Endothelial cell of umbilical vein (primary cell): ENCODE data around the gene SRRM2. TPM values are rescaled to one million over a fixed set of nuclear protein-coding genes. Genes with fewer than 3 reads are reported as not detected.

Source experiments
- BruUV-seq: library from RNA; stranded (reverse); fragments of 400-500 nt; replicated peaks from 2 replicates; lab custom pipeline; 2021; lab: Mats Ljungman, UMichigan
- CTCF ChIA-PET: fragments of 300-600, 350-600 bp; sonication (Branson Sonifier 250); formaldehyde crosslinking; loops from one replicate; lab custom pipeline; 2021; ENCODE audit warnings: antibody characterized with exemption, inconsistent platforms; lab: Charles Lee
- POLR2A ChIA-PET: fragments of 300-600, 350-600 bp; sonication (Branson Sonifier 250); formaldehyde crosslinking; loops from one replicate; lab custom pipeline; 2021; ENCODE audit warnings: antibody characterized with exemption, inconsistent platforms; lab: Charles Lee
- DNase-seq: peaks from one replicate; pipeline ENCODE4 v3.0.0-alpha.2; 2011; ENCODE audit warnings: low read depth, low spot score
- FAIRE-seq: peaks from 2 replicates; lab custom pipeline; 2011; peaks lifted over from hg19 to GRCh38; lab: Jason Lieb, UNC
- H2AFZ ChIP-seq: 2 replicates; pipeline ENCODE4 v1.6.0; 2012; ENCODE audit warnings: low read depth, low read length, control low read depth, inconsistent platforms
- H3K27ac ChIP-seq: 2 replicates; pipeline ENCODE4 v1.5.1; 2011; ENCODE audit warnings: low read depth, mild to moderate bottlenecking, control low read depth, low read length, moderate library complexity; ENCODE audit not compliant: insufficient read depth
- H3K27me3 ChIP-seq, 2 experiments: 2 replicates each; pipeline versions ENCODE4 v1.6.0 to v1.6.1; 2011; ENCODE audit warnings: low read length in 2 of 2, mixed read lengths in 1 of 2; ENCODE audit not compliant: control insufficient read depth in 2 of 2, insufficient read depth in 2 of 2
- H3K36me3 ChIP-seq, 2 experiments: 2 replicates in 1 of 2; 3 replicates in 1 of 2; pipeline ENCODE4 v1.5.1; 2011; ENCODE audit warnings: low read length in 2 of 2, mild to moderate bottlenecking in 1 of 2, moderate library complexity in 1 of 2; ENCODE audit not compliant: control insufficient read depth in 2 of 2, insufficient read depth in 2 of 2; ENCODE audit errors: extremely low read depth in 1 of 2
- H3K4me1 ChIP-seq: 3 replicates; pipeline ENCODE4 v1.5.1; 2011; ENCODE audit warnings: mild to moderate bottlenecking, low read length; ENCODE audit not compliant: control insufficient read depth, insufficient read depth; ENCODE audit errors: extremely low read depth
- H3K4me2 ChIP-seq: 2 replicates; pipeline ENCODE4 v1.6.1; 2011; ENCODE audit warnings: low read length, control low read depth, mixed read lengths; ENCODE audit not compliant: insufficient read depth
- H3K4me3 ChIP-seq, 3 experiments: fragments of 200-600 bp in 1 of 3; sonication (generic), shearing (Covaris generic) in 1 of 3; replicated peaks in 1 of 3; 2 replicates each; pipeline ENCODE4 v1.5.1; 2011 to 2016; ENCODE audit warnings: control low read depth in 3 of 3, low read length in 3 of 3, mild to moderate bottlenecking in 2 of 3, inconsistent platforms in 1 of 3, low read depth in 1 of 3, moderate library complexity in 1 of 3; ENCODE audit not compliant: insufficient read depth in 1 of 3
- H3K79me2 ChIP-seq: 2 replicates; pipeline ENCODE4 v1.6.0; 2012; ENCODE audit warnings: low read length, inconsistent platforms; ENCODE audit not compliant: control insufficient read depth, insufficient read depth
- H3K9ac ChIP-seq: replicated peaks from 2 replicates; pipeline ENCODE3; 2011; ENCODE audit warnings: low read length, control low read depth; ENCODE audit not compliant: insufficient read depth; ENCODE audit errors: extremely low read depth
- H3K9me1 ChIP-seq: replicated peaks from 3 replicates; pipeline ENCODE4 v1.6.0; 2011; ENCODE audit warnings: mild to moderate bottlenecking, low read length; ENCODE audit not compliant: control insufficient read depth, insufficient read depth; ENCODE audit errors: extremely low read depth
- H3K9me3 ChIP-seq: replicated peaks from 2 replicates; pipeline ENCODE4 v1.5.1; 2012; ENCODE audit warnings: low read length, inconsistent platforms; ENCODE audit not compliant: control insufficient read depth, insufficient read depth
- H4K20me1 ChIP-seq: replicated peaks from 2 replicates; pipeline ENCODE3; 2011; ENCODE audit warnings: mild to moderate bottlenecking, low read length; ENCODE audit not compliant: control insufficient read depth, insufficient read depth; ENCODE audit errors: extremely low read depth
- EZH2 ChIP-seq: IDR thresholded peaks from 2 replicates; pipeline ENCODE4 v1.6.1; 2012; ENCODE audit warnings: borderline replicate concordance, low read depth, mild to moderate bottlenecking, moderate library complexity, low read length, inconsistent platforms; ENCODE audit not compliant: severe bottlenecking
- FOS ChIP-seq: IDR thresholded peaks from 2 replicates; pipeline ENCODE4 v1.6.1; 2011; ENCODE audit warnings: mild to moderate bottlenecking, low read length, moderate library complexity, borderline replicate concordance; ENCODE audit not compliant: insufficient read depth
- GATA2 ChIP-seq: IDR thresholded peaks from 2 replicates; pipeline ENCODE4 v1.7.0; 2011; ENCODE audit warnings: low read depth, mild to moderate bottlenecking, moderate library complexity, mixed read lengths, low read length; ENCODE audit not compliant: insufficient read length, insufficient read depth
- JUN ChIP-seq: IDR thresholded peaks from 2 replicates; pipeline ENCODE4 v1.6.1; 2011; ENCODE audit warnings: borderline replicate concordance, low read depth; ENCODE audit not compliant: insufficient read length, insufficient read depth
- MYC ChIP-seq: IDR thresholded peaks from one replicate; pipeline ENCODE4 v1.6.1; 2011; ENCODE audit warnings: mild to moderate bottlenecking, low read depth, low read length
- POLR2A ChIP-seq: IDR thresholded peaks from 2 replicates; pipeline ENCODE4 v1.6.1; 2012; ENCODE audit warnings: low read depth, mild to moderate bottlenecking, control low read depth, low read length
- POLR2AphosphoS5 ChIP-seq: IDR thresholded peaks from 2 replicates; pipeline ENCODE4 v1.6.1; 2012; ENCODE audit warnings: low read depth, mild to moderate bottlenecking, control low read depth, low read length, moderate library complexity; ENCODE audit not compliant: insufficient read depth
- dilution Hi-C: fragments of 300-500 bp; cut with MboI; formaldehyde crosslinking; loops from one replicate; pipeline ENCODE4 v1.15.0; 2019; ENCODE audit warnings: low sequenced_read_pairs; ENCODE audit not compliant: extremely low pct_ligation_motif_present
- intact Hi-C: fragments of 100-400 bp; cut with micrococcal nuclease; formaldehyde crosslinking; loops from one replicate; pipeline ENCODE4 v1.10.0; 2022
- polyA plus RNA-seq, 4 experiments: library from polyadenylated mRNA; depleted of rRNA in 3 of 4; stranded (reverse) in 3 of 4; unstranded in 1 of 4; fragments of >200 nt; gene quantifications; 2 replicates each; pipeline versions ENCODE4 v1.2.1 to v1.2.3, GENCODE V29; 2011 to 2012; ENCODE audit warnings: missing spikeins in 1 of 4
- total RNA-seq: library from RNA; stranded (reverse); gene quantifications from 2 replicates; pipeline ENCODE4 v1.2.3, GENCODE V29; 2021
- TF ChIP-seq, protein P1 (sequence below), 2 donors: IDR thresholded peaks; 1 replicate in 1 of 2; 2 replicates in 1 of 2; pipeline ENCODE4 v1.5.1; 2011; ENCODE audit warnings: low read length in 2 of 2, mild to moderate bottlenecking in 2 of 2, moderate library complexity in 2 of 2, control low read depth in 1 of 2, inconsistent platforms in 1 of 2, low read depth in 1 of 2; ENCODE audit not compliant: insufficient read depth in 1 of 2; ENCODE audit errors: extremely low read depth in 1 of 2
- TF ChIP-seq, protein P2 (sequence below): IDR thresholded peaks from 2 replicates; pipeline ENCODE4 v1.6.1; 2011; ENCODE audit not compliant: insufficient read depth, insufficient read length

The SRRM2 gene
- total and polyA plus RNA-seq, 2 donors (not counting 3 experiments of a cell fraction or from before 2014, with no cell fraction given) = 270 to 483 TPM

DNA sequence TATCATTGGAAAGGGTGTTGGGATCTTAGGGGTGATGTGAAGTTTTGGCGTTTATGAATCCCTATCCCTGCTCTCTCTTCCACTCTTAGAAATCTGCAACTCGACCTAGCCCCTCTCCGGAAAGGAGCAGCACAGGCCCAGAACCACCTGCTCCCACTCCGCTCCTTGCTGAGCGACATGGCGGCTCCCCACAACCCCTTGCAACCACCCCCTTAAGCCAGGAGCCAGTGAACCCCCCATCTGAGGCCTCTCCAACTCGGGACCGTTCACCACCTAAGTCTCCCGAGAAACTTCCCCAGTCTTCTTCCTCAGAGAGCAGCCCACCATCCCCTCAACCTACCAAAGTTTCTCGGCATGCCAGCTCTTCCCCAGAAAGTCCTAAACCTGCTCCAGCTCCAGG, 9.0 kb downstream of the SRRM2 start:
- H3K9ac ChIP-seq = no peak overlapping the region
- no peak overlapping the region for H3K27ac ChIP-seq
- H4K20me1 ChIP-seq = peaks cover 5% of the 10 kb centered on the region
- no peaks in the 10 kb centered on the region for H3K27me3 ChIP-seq
- peaks cover 80 to 82% of the 10 kb centered on the region in 2 experiments for H3K36me3 ChIP-seq
- H2AFZ ChIP-seq = no peak overlapping the region
- intact Hi-C loops (no loop called here), dilution Hi-C loops (no loop called here)
- no peak overlapping the region for H3K4me2 ChIP-seq
- no peaks in the 10 kb centered on the region for H3K4me1 ChIP-seq
- H3K9me1 ChIP-seq = no peaks in the 10 kb centered on the region
- FAIRE-seq = no peak
- DNase-seq = no peak
- ChIA-PET POLR2A (no interaction called here), CTCF (no interaction called here)
- no peak for TF ChIP-seq GATA2
- TF ChIP-seq FOS = no peak
- TF ChIP-seq, protein P1, sequence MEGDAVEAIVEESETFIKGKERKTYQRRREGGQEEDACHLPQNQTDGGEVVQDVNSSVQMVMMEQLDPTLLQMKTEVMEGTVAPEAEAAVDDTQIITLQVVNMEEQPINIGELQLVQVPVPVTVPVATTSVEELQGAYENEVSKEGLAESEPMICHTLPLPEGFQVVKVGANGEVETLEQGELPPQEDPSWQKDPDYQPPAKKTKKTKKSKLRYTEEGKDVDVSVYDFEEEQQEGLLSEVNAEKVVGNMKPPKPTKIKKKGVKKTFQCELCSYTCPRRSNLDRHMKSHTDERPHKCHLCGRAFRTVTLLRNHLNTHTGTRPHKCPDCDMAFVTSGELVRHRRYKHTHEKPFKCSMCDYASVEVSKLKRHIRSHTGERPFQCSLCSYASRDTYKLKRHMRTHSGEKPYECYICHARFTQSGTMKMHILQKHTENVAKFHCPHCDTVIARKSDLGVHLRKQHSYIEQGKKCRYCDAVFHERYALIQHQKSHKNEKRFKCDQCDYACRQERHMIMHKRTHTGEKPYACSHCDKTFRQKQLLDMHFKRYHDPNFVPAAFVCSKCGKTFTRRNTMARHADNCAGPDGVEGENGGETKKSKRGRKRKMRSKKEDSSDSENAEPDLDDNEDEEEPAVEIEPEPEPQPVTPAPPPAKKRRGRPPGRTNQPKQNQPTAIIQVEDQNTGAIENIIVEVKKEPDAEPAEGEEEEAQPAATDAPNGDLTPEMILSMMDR (IDR thresholded peaks at IDR 0.05; ENCODE audit: extremely low read depth in 1 of 2, insufficient read depth in 1 of 2, low read depth in 1 of 2, low read length in 2 of 2) = no peak
- no peak for TF ChIP-seq MYC
- no peak overlapping the region for H3K4me3 ChIP-seq
- no TSS peak for BruUV-seq
- H3K79me2 ChIP-seq = peaks cover 99% of the 10 kb centered on the region
- H3K9me3 ChIP-seq = no peaks in the 10 kb centered on the region

DNA sequence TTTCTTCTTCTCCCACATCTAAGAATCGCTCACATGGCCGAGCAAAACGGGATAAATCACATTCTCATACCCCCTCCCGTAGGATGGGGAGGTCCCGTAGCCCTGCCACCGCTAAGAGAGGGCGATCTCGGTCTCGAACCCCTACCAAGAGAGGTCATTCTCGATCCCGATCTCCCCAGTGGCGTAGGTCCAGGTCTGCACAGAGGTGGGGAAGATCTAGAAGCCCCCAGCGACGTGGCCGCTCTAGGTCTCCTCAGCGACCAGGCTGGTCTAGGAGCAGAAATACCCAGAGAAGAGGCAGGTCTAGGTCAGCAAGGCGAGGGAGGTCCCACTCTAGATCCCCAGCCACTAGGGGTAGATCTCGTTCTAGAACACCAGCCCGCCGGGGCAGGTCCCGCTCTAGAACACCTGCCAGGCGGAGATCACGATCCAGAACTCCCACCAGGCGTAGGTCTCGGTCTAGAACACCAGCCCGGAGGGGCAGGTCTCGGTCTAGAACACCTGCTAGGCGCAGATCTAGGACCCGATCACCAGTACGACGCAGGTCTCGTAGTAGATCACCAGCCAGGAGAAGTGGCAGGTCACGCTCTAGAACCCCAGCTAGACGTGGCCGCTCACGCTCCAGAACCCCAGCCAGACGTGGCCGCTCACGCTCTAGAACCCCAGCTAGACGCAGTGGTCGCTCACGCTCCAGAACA, 9.6 kb downstream of the SRRM2 start:
- Histone ChIP-seq H3K4me3 (no peak overlapping the region), H3K27me3 (no peaks in the 10 kb centered on the region), H3K9me3 (no peaks in the 10 kb centered on the region), H3K9ac (no peak overlapping the region), H3K4me1 (no peaks in the 10 kb centered on the region), H3K4me2 (no peak overlapping the region), H4K20me1 (peaks cover 1% of the 10 kb centered on the region), H3K79me2 (peaks cover 99% of the 10 kb centered on the region), H3K9me1 (no peaks in the 10 kb centered on the region), H2AFZ (no peak overlapping the region), H3K27ac (no peak overlapping the region), H3K36me3 (peaks cover 80 to 86% of the 10 kb centered on the region in 2 experiments)
- ChIA-PET POLR2A (no interaction called here), CTCF (no interaction called here)
- DNase-seq = no peak
- dilution Hi-C loops = no loop called here
- FAIRE-seq = no peak
- BruUV-seq = no TSS peak
- TF ChIP-seq FOS (no peak), JUN (no peak), MYC (no peak), EZH2 (no peak), GATA2 (no peak), POLR2AphosphoS5 (no peak), POLR2A (no peak)
- TF ChIP-seq, protein P1 (IDR thresholded peaks at IDR 0.05; ENCODE audit: extremely low read depth in 1 of 2, insufficient read depth in 1 of 2, low read depth in 1 of 2, low read length in 2 of 2) = no peak
- TF ChIP-seq, protein P2, sequence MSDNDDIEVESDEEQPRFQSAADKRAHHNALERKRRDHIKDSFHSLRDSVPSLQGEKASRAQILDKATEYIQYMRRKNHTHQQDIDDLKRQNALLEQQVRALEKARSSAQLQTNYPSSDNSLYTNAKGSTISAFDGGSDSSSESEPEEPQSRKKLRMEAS = no peak
- intact Hi-C loops = no loop called here
